Measurements from ENCODE around the gene BICRAL.
"Not testable (repeated sequence)": the region's sequence is repeated elsewhere in the genome, so short reads cannot be mapped to it uniquely, and the experiment has no call there.

Gene BICRAL

GRCh38 chr6:42781796-42782688, at the start of gene BICRAL:
Gene BICRAL, plus strand, starts transcription at chr6:42782052. Its CDS starts 39,971 bp downstream, at chr6:42822023.
- in situ Hi-C loops (cut with MboI; ENCODE audit: low sequenced_read_pairs): no loop called here

- in situ Hi-C loops (cut with MboI; ENCODE audit: low sequenced_read_pairs): not testable (repeated sequence)
Observed at GRCh38 chr6:42733867-42734481, 47.9 kb upstream of the BICRAL start.

GRCh38 chr6:42735976-42736375, 45.9 kb upstream of the BICRAL start:
- in situ Hi-C loops (cut with MboI; ENCODE audit: low sequenced_read_pairs): no loop called here

- in situ Hi-C loops (cut with MboI; ENCODE audit: low sequenced_read_pairs): no loop called here
Observed at GRCh38 chr6:42740725-42741124, 41.1 kb upstream of the BICRAL start.

GRCh38 chr6:42742116-42742894, 39.5 kb upstream of the BICRAL start:
- in situ Hi-C loops (cut with MboI; ENCODE audit: low sequenced_read_pairs): no loop called here

GRCh38 chr6:42744351-42744893, 37.4 kb upstream of the BICRAL start:
- in situ Hi-C loops (cut with MboI; ENCODE audit: low sequenced_read_pairs): no loop called here

- in situ Hi-C loops (cut with MboI; ENCODE audit: low sequenced_read_pairs): no loop called here
Observed at GRCh38 chr6:42745083-42745639, 36.7 kb upstream of the BICRAL start.

- in situ Hi-C loops (cut with MboI; ENCODE audit: low sequenced_read_pairs): no loop called here
Observed at GRCh38 chr6:42745640-42746462, 36.0 kb upstream of the BICRAL start, which contains the start of gene TBCC. Gene TBCC, minus strand, starts transcription at chr6:42746103. Its CDS starts 30 bp downstream, at chr6:42746073.

GRCh38 chr6:42746463-42747391, 35.1 kb upstream of the BICRAL start:
- in situ Hi-C loops (cut with MboI; ENCODE audit: low sequenced_read_pairs): no loop called here

GRCh38 chr6:42748203-42748898, 33.5 kb upstream of the BICRAL start:
- in situ Hi-C loops (cut with MboI; ENCODE audit: low sequenced_read_pairs): no loop called here

GRCh38 chr6:42751055-42751454, 30.8 kb upstream of the BICRAL start:
- in situ Hi-C loops (cut with MboI; ENCODE audit: low sequenced_read_pairs): no loop called here

GRCh38 chr6:42754759-42755158, 27.1 kb upstream of the BICRAL start:
- in situ Hi-C loops (cut with MboI; ENCODE audit: low sequenced_read_pairs): no loop called here

GRCh38 chr6:42756722-42757121, 25.1 kb upstream of the BICRAL start:
- in situ Hi-C loops (cut with MboI; ENCODE audit: low sequenced_read_pairs): no loop called here

- in situ Hi-C loops (cut with MboI; ENCODE audit: low sequenced_read_pairs): no loop called here
Observed at GRCh38 chr6:42758756-42759430, 23.0 kb upstream of the BICRAL start.

GRCh38 chr6:42761287-42762067, 20.4 kb upstream of the BICRAL start:
- in situ Hi-C loops (cut with MboI; ENCODE audit: low sequenced_read_pairs): no loop called here

- in situ Hi-C loops (cut with MboI; ENCODE audit: low sequenced_read_pairs): no loop called here
Observed at GRCh38 chr6:42762426-42762859, 19.4 kb upstream of the BICRAL start.

- in situ Hi-C loops (cut with MboI; ENCODE audit: low sequenced_read_pairs): no loop called here
Observed at GRCh38 chr6:42762950-42763349, 18.9 kb upstream of the BICRAL start.

All from HL-60/S4 treated with retinoic acid at 250 ng/mL for 4 days and 3 days (cell line).